ENCODE data around the gene TCHHL1.

TCHHL1 gene

GRCh38 chr1:152047730-152048415, 41.0 kb downstream of the TCHHL1 start:
- FAIRE-seq = peak; percentile 84
- peak; percentile 55 for DNase-seq (ENCODE audit: insufficient read length)
- TF ChIP-seq POLR2AphosphoS5 (IDR thresholded peaks at IDR 0.05; ENCODE audit: low read depth, low read length) (peak; percentile 68), POLR2A (IDR thresholded peaks at IDR 0.05; ENCODE audit: low read depth, low read length) (peak; percentile 82), TAF1 (IDR thresholded peaks at IDR 0.05; ENCODE audit: borderline replicate concordance, low read depth, low read length) (0 out of 2 replicates have a peak, but pooled peaks have one; percentile 40)

GRCh38 chr1:152047413-152047729, 41.5 kb downstream of the TCHHL1 start:
- DNase-seq (ENCODE audit: insufficient read length) (no peak), FAIRE-seq (no peak)
- TF ChIP-seq POLR2AphosphoS5 (IDR thresholded peaks at IDR 0.05; ENCODE audit: low read depth, low read length) (no peak), TAF1 (IDR thresholded peaks at IDR 0.05; ENCODE audit: borderline replicate concordance, low read depth, low read length) (no peak), POLR2A (IDR thresholded peaks at IDR 0.05; ENCODE audit: low read depth, low read length) (no peak)

GRCh38 chr1:152044386-152044785, 44.5 kb downstream of the TCHHL1 start:
- no peak for TF ChIP-seq POLR2AphosphoS5 (IDR thresholded peaks at IDR 0.05; ENCODE audit: low read depth, low read length)
- no peak for TF ChIP-seq POLR2A (IDR thresholded peaks at IDR 0.05; ENCODE audit: low read depth, low read length)
- no peak for TF ChIP-seq TAF1 (IDR thresholded peaks at IDR 0.05; ENCODE audit: borderline replicate concordance, low read depth, low read length)
- DNase-seq (ENCODE audit: insufficient read length) (no peak), FAIRE-seq (no peak)

GRCh38 chr1:152043870-152044269, 45.0 kb downstream of the TCHHL1 start:
- no peak for DNase-seq (ENCODE audit: insufficient read length)
- FAIRE-seq = no peak
- TF ChIP-seq POLR2AphosphoS5 (IDR thresholded peaks at IDR 0.05; ENCODE audit: low read depth, low read length) (no peak), POLR2A (IDR thresholded peaks at IDR 0.05; ENCODE audit: low read depth, low read length) (no peak), TAF1 (IDR thresholded peaks at IDR 0.05; ENCODE audit: borderline replicate concordance, low read depth, low read length) (no peak)

- DNase-seq (ENCODE audit: insufficient read length) = no peak
- no peak for FAIRE-seq
- TF ChIP-seq POLR2AphosphoS5 (IDR thresholded peaks at IDR 0.05; ENCODE audit: low read depth, low read length) = no peak
- no peak for TF ChIP-seq POLR2A (IDR thresholded peaks at IDR 0.05; ENCODE audit: low read depth, low read length)
- no peak for TF ChIP-seq TAF1 (IDR thresholded peaks at IDR 0.05; ENCODE audit: borderline replicate concordance, low read depth, low read length)
These were observed 46.8 kb downstream of the TCHHL1 start for GRCh38 chr1:152042030-152042429.

GRCh38 chr1:152039886-152040285, 49.0 kb downstream of the TCHHL1 start:
- DNase-seq (ENCODE audit: insufficient read length) (no peak), FAIRE-seq (no peak)
- no peak for TF ChIP-seq TAF1 (IDR thresholded peaks at IDR 0.05; ENCODE audit: borderline replicate concordance, low read depth, low read length)
- no peak for TF ChIP-seq POLR2AphosphoS5 (IDR thresholded peaks at IDR 0.05; ENCODE audit: low read depth, low read length)
- no peak for TF ChIP-seq POLR2A (IDR thresholded peaks at IDR 0.05; ENCODE audit: low read depth, low read length)

- DNase-seq (ENCODE audit: insufficient read length) (no peak), FAIRE-seq (no peak)
- no peak for TF ChIP-seq POLR2A (IDR thresholded peaks at IDR 0.05; ENCODE audit: low read depth, low read length)
- TF ChIP-seq POLR2AphosphoS5 (IDR thresholded peaks at IDR 0.05; ENCODE audit: low read depth, low read length) = no peak
- no peak for TF ChIP-seq TAF1 (IDR thresholded peaks at IDR 0.05; ENCODE audit: borderline replicate concordance, low read depth, low read length)
These were observed 49.4 kb downstream of the TCHHL1 start for GRCh38 chr1:152039461-152039860.

GRCh38 chr1:152038871-152039270, 50.0 kb downstream of the TCHHL1 start:
- DNase-seq (ENCODE audit: insufficient read length) = no peak

GRCh38 chr1:152036267-152037216, 52.3 kb downstream of the TCHHL1 start, which contains the start of gene S100A11:
S100A11 (minus strand) TSS chr1:152037004; CDS start chr1:152036915, 89 bp downstream.
- TF ChIP-seq POLR2AphosphoS5 (IDR thresholded peaks at IDR 0.05; ENCODE audit: low read depth, low read length) = no peak
- 0 out of 2 replicates have a peak, but pooled peaks have one; percentile 18 for TF ChIP-seq TAF1 (IDR thresholded peaks at IDR 0.05; ENCODE audit: borderline replicate concordance, low read depth, low read length)
- TF ChIP-seq POLR2A (IDR thresholded peaks at IDR 0.05; ENCODE audit: low read depth, low read length) = peak; percentile 17; the same call in 1 of the 2 replicates
- FAIRE-seq = no peak

More at GRCh38 chr1:152038871-152039270, 50.0 kb downstream of the TCHHL1 start:
- no peak for FAIRE-seq
- TF ChIP-seq TAF1 (IDR thresholded peaks at IDR 0.05; ENCODE audit: borderline replicate concordance, low read depth, low read length) (no peak), POLR2AphosphoS5 (IDR thresholded peaks at IDR 0.05; ENCODE audit: low read depth, low read length) (no peak), POLR2A (IDR thresholded peaks at IDR 0.05; ENCODE audit: low read depth, low read length) (no peak)

GRCh38 chr1:152035539-152036266, 53.2 kb downstream of the TCHHL1 start:
- DNase-seq (ENCODE audit: insufficient read length) (no peak), FAIRE-seq (no peak)
- TF ChIP-seq POLR2AphosphoS5 (IDR thresholded peaks at IDR 0.05; ENCODE audit: low read depth, low read length) (no peak), TAF1 (IDR thresholded peaks at IDR 0.05; ENCODE audit: borderline replicate concordance, low read depth, low read length) (no peak), POLR2A (IDR thresholded peaks at IDR 0.05; ENCODE audit: low read depth, low read length) (no peak)

More at GRCh38 chr1:152036267-152037216, 52.3 kb downstream of the TCHHL1 start, which contains the start of gene S100A11:
- peak; percentile 56 for DNase-seq (ENCODE audit: insufficient read length)
